H1 (cell line): ENCODE measurements around the gene SVIL. TPM values are rescaled to one million over a fixed set of nuclear protein-coding genes. Genes with fewer than 3 reads are reported as not detected.

Source experiments
- CTCF ChIA-PET: fragments of 300-600 bp; sonication (Branson Sonifier 250); formaldehyde crosslinking; loops from one replicate; lab custom pipeline; 2021; ENCODE audit not compliant: partially characterized antibody; lab: Charles Lee
- POLR2A ChIA-PET: fragments of 300-600 bp; sonication (Branson Sonifier 250); formaldehyde crosslinking; loops from one replicate; lab custom pipeline; 2021; ENCODE audit warnings: inconsistent platforms; ENCODE audit not compliant: partially characterized antibody; lab: Charles Lee
- DNase-seq, 2 experiments: peaks; one replicate each; pipeline versions ENCODE4 v3.0.0 to v3.0.0-alpha.2; 2010 to 2022; ENCODE audit warnings: low spot score in 2 of 2, low read depth in 1 of 2, mixed read lengths in 1 of 2
- FAIRE-seq: peaks from 2 replicates; lab custom pipeline; 2011; peaks lifted over from hg19 to GRCh38; lab: Jason Lieb, UNC
- H2AFZ ChIP-seq: 2 replicates; pipeline ENCODE4 v1.8.1; 2012; ENCODE audit warnings: low read length, inconsistent platforms
- H2AK5ac ChIP-seq: 2 replicates; pipeline ENCODE4 v1.6.1; 2013; ENCODE audit warnings: low read depth, low read length
- H2BK120ac ChIP-seq: replicated peaks from 2 replicates; pipeline ENCODE3; 2013; ENCODE audit warnings: low read depth, low read length, inconsistent platforms
- H2BK12ac ChIP-seq: 2 replicates; pipeline ENCODE4 v1.6.1; 2013; ENCODE audit warnings: low read depth, low read length
- H2BK15ac ChIP-seq: 2 replicates; pipeline ENCODE4 v1.6.1; 2013; ENCODE audit warnings: low read length
- H2BK20ac ChIP-seq: 2 replicates; pipeline ENCODE4 v1.6.1; 2013; ENCODE audit warnings: low read length
- H2BK5ac ChIP-seq: 2 replicates; pipeline ENCODE4 v1.6.1; 2013; ENCODE audit warnings: low read depth, low read length
- H3K14ac ChIP-seq: 2 replicates; pipeline ENCODE4 v1.6.1; 2013; ENCODE audit warnings: inconsistent platforms; ENCODE audit not compliant: insufficient read length
- H3K18ac ChIP-seq: 2 replicates; pipeline ENCODE4 v1.6.1; 2013; ENCODE audit warnings: low read length; ENCODE audit errors: extremely low read depth
- H3K23ac ChIP-seq: 2 replicates; pipeline ENCODE4 v1.6.1; 2013; ENCODE audit warnings: inconsistent platforms; ENCODE audit not compliant: insufficient read length
- H3K23me2 ChIP-seq: 2 replicates; pipeline ENCODE4 v1.6.1; 2013; ENCODE audit warnings: low read depth, low read length
- H3K27ac ChIP-seq: 2 replicates; pipeline ENCODE4 v1.6.1; 2011; ENCODE audit warnings: low read depth, low read length, inconsistent platforms
- H3K27me3 ChIP-seq, 4 experiments: replicated peaks in 1 of 4; 1 replicate in 1 of 4; 2 replicates in 3 of 4; pipeline versions ENCODE4 v1.6.1 to v1.8.1; 2011 to 2013; ENCODE audit warnings: low read length in 3 of 4, mild to moderate bottlenecking in 3 of 4, inconsistent platforms in 2 of 4, mixed read lengths in 2 of 4, moderate library complexity in 1 of 4; ENCODE audit not compliant: control insufficient read depth in 3 of 4, insufficient read depth in 3 of 4; ENCODE audit errors: extremely low read depth in 1 of 4
- H3K36me3 ChIP-seq, 4 experiments: 2 replicates each; pipeline versions ENCODE4 v1.6.1 to v1.8.1; 2011 to 2013; ENCODE audit warnings: mild to moderate bottlenecking in 4 of 4, low read length in 3 of 4, moderate library complexity in 2 of 4, control low read depth in 1 of 4, inconsistent platforms in 1 of 4; ENCODE audit not compliant: insufficient read depth in 4 of 4, control insufficient read depth in 2 of 4
- H3K4ac ChIP-seq: replicated peaks from 2 replicates; pipeline ENCODE3; 2013; ENCODE audit warnings: low read length, low read depth, mixed read lengths, inconsistent platforms; ENCODE audit not compliant: insufficient read length
- H3K4me1 ChIP-seq, 4 experiments: replicated peaks in 1 of 4; 1 replicate in 1 of 4; 2 replicates in 3 of 4; pipeline versions ENCODE4 v1.6.1 to v1.8.1; 2011 to 2013; ENCODE audit warnings: low read length in 3 of 4, inconsistent platforms in 2 of 4, mixed read lengths in 1 of 4; ENCODE audit not compliant: insufficient read depth in 4 of 4, control insufficient read depth in 3 of 4
- H3K4me2 ChIP-seq, 2 experiments: 2 replicates each; pipeline versions ENCODE4 v1.6.1 to v1.8.1; 2011 to 2013; ENCODE audit warnings: low read depth in 2 of 2, low read length in 2 of 2, control low read depth in 1 of 2, inconsistent platforms in 1 of 2, mild to moderate bottlenecking in 1 of 2; ENCODE audit not compliant: insufficient read depth in 1 of 2
- H3K4me3 ChIP-seq, 4 experiments: fragments of 200-600, 300-600 bp in 1 of 4; sonication (generic), shearing (Covaris generic), sonication (Bioruptor Twin) in 1 of 4; 2 replicates each; pipeline versions ENCODE4 v1.5.1 to v1.8.1; 2011 to 2016; ENCODE audit warnings: low read length in 4 of 4, low read depth in 3 of 4, control low read depth in 2 of 4, inconsistent platforms in 2 of 4, mild to moderate bottlenecking in 2 of 4, mixed read lengths in 1 of 4, moderate library complexity in 1 of 4; ENCODE audit not compliant: insufficient read depth in 2 of 4; ENCODE audit errors: extremely low read depth in 1 of 4
- H3K56ac ChIP-seq: replicated peaks from 2 replicates; pipeline ENCODE3; 2013; ENCODE audit warnings: low read depth, mild to moderate bottlenecking, mixed read lengths, low read length, inconsistent platforms; ENCODE audit not compliant: insufficient read length
- H3K79me1 ChIP-seq: 2 replicates; pipeline ENCODE4 v1.6.1; 2013; ENCODE audit warnings: low read depth, low read length, control low read depth
- H3K79me2 ChIP-seq, 2 experiments: 2 replicates each; pipeline versions ENCODE4 v1.6.1 to v1.8.1; 2012 to 2013; ENCODE audit warnings: low read length in 2 of 2, mild to moderate bottlenecking in 2 of 2, inconsistent platforms in 1 of 2; ENCODE audit not compliant: insufficient read depth in 2 of 2, control insufficient read depth in 1 of 2
- H3K9ac ChIP-seq, 4 experiments: replicated peaks in 1 of 4; 1 replicate in 1 of 4; 2 replicates in 3 of 4; pipeline versions ENCODE4 v1.6.1 to v1.8.1; 2011 to 2013; ENCODE audit warnings: low read depth in 3 of 4, low read length in 3 of 4, control low read depth in 2 of 4, mild to moderate bottlenecking in 2 of 4, moderate library complexity in 2 of 4, inconsistent platforms in 1 of 4; ENCODE audit errors: extremely low read depth in 1 of 4
- H3K9me3 ChIP-seq, 2 experiments: 2 replicates each; pipeline versions ENCODE4 v1.6.1 to v1.8.1; 2012 to 2013; ENCODE audit warnings: mild to moderate bottlenecking in 2 of 2, moderate library complexity in 2 of 2, control low read depth in 1 of 2, inconsistent platforms in 1 of 2, low read depth in 1 of 2, low read length in 1 of 2, mixed read lengths in 1 of 2; ENCODE audit not compliant: insufficient read depth in 2 of 2
- H4K20me1 ChIP-seq, 2 experiments: replicated peaks in 1 of 2; 2 replicates each; pipeline versions ENCODE3 to v1.8.1; 2011 to 2013; ENCODE audit warnings: inconsistent platforms in 2 of 2, low read length in 2 of 2, mild to moderate bottlenecking in 1 of 2; ENCODE audit not compliant: insufficient read depth in 2 of 2, control insufficient read depth in 1 of 2
- H4K5ac ChIP-seq: 2 replicates; pipeline ENCODE4 v1.6.1; 2013; ENCODE audit warnings: low read length, low read depth, mixed read lengths, inconsistent platforms; ENCODE audit not compliant: insufficient read length
- H4K8ac ChIP-seq: 2 replicates; pipeline ENCODE4 v1.8.0; 2013; ENCODE audit warnings: mild to moderate bottlenecking, moderate library complexity, low read length, inconsistent platforms; ENCODE audit not compliant: insufficient read depth; ENCODE audit errors: extremely low read depth
- H4K91ac ChIP-seq: replicated peaks from 2 replicates; pipeline ENCODE3; 2013; ENCODE audit warnings: low read length, mixed read lengths, inconsistent platforms; ENCODE audit not compliant: insufficient read length
- BCL11A ChIP-seq, 2 experiments: IDR thresholded peaks; one replicate each; pipeline ENCODE4 v1.6.1; 2011; ENCODE audit warnings: low read depth in 2 of 2, low read length in 2 of 2, mild to moderate bottlenecking in 2 of 2
- CHD1 ChIP-seq: IDR thresholded peaks from 2 replicates; pipeline ENCODE4 v1.6.1; 2012; ENCODE audit warnings: low read depth, low read length, improper control_type of control experiment
- FOSL1 ChIP-seq: IDR thresholded peaks from 2 replicates; pipeline ENCODE4 v1.6.1; 2011; ENCODE audit warnings: mild to moderate bottlenecking, low read depth, low read length, moderate library complexity; ENCODE audit not compliant: insufficient read depth
- GABPA ChIP-seq: IDR thresholded peaks from 2 replicates; pipeline ENCODE4 v1.6.1; 2011; ENCODE audit warnings: mild to moderate bottlenecking, low read length, moderate library complexity, borderline replicate concordance; ENCODE audit not compliant: insufficient read depth
- KDM4A ChIP-seq: IDR thresholded peaks from one replicate; pipeline ENCODE4 v1.7.1; 2012; ENCODE audit warnings: low read depth, mild to moderate bottlenecking, moderate library complexity, low read length, inconsistent platforms; ENCODE audit not compliant: severe bottlenecking
- MAFK ChIP-seq: IDR thresholded peaks from 2 replicates; pipeline ENCODE4 v1.6.1; 2012; ENCODE audit warnings: low read depth, mild to moderate bottlenecking, improper control_type of control experiment, low read length
- POLR2AphosphoS5 ChIP-seq: IDR thresholded peaks from 2 replicates; pipeline ENCODE4 v1.6.1; 2011; ENCODE audit warnings: low read depth, low read length
- SIN3A ChIP-seq, 2 experiments: IDR thresholded peaks in 1 of 2; conservative IDR thresholded peaks in 1 of 2; 2 replicates each; pipeline ENCODE4 v1.6.1; 2011 to 2012; ENCODE audit warnings: low read length in 2 of 2, improper control_type of control experiment in 1 of 2, low read depth in 1 of 2, mild to moderate bottlenecking in 1 of 2
- SIRT6 ChIP-seq: IDR thresholded peaks from one replicate; pipeline ENCODE4 v1.7.1; 2012; ENCODE audit warnings: low read length, inconsistent platforms
- TBP ChIP-seq: IDR thresholded peaks from 2 replicates; pipeline ENCODE4 v1.6.1; 2011; ENCODE audit warnings: low read depth, low read length, improper control_type of control experiment
- ZNF274 ChIP-seq: IDR thresholded peaks from 2 replicates; pipeline ENCODE4 v1.7.0; 2012; ENCODE audit warnings: low read length, borderline replicate concordance; ENCODE audit errors: extremely low read depth
- WGBS, 2 experiments: shearing (Covaris generic) in 1 of 2; methylation state at CpG; one replicate each; pipeline versions ENCODE4 v1.1.6 to v1.1.7; 2013 to 2015; ENCODE audit warnings: low lambda C conversion rate in 2 of 2, mixed read lengths in 2 of 2, inconsistent platforms in 1 of 2, low coverage in 1 of 2, missing lambda C conversion rate in 1 of 2; ENCODE audit not compliant: insufficient replicate concordance in 2 of 2, insufficient coverage in 1 of 2, insufficient read length in 1 of 2; ENCODE audit errors: extremely low coverage in 1 of 2, missing lambda C conversion rate in 1 of 2; 5-methylcytosine and 5-hydroxymethylcytosine counted together
- polyA plus RNA-seq, 7 experiments: library from polyadenylated mRNA; depleted of rRNA in 3 of 7; stranded (reverse) in 5 of 7; unstranded in 2 of 7; fragments of >200 nt in 5 of 7; fragments of 200-250 nt in 2 of 7; gene quantifications; 1 replicate in 5 of 7; 2 replicates in 1 of 7; 4 replicates in 1 of 7; pipeline versions ENCODE4 v1.2.1 to v1.2.3, GENCODE V29; 2011 to 2013; ENCODE audit warnings: missing spikeins in 2 of 7, mixed read lengths in 2 of 7
- total RNA-seq: library from RNA; stranded (reverse); fragmentation: NEBNext Ultra II Directional; extraction: Animal tissue kit (Norgen Biotek cat#: 25700); gene quantifications from 2 replicates; pipeline ENCODE4 v1.2.1, GENCODE V29; 2021
- TF ChIP-seq, protein P1 (sequence below), 3 experiments: IDR thresholded peaks; 1 replicate in 2 of 3; 2 replicates in 1 of 3; pipeline versions ENCODE4 v1.5.1 to v1.6.1; 2011; ENCODE audit warnings: low read length in 3 of 3, mild to moderate bottlenecking in 3 of 3, inconsistent platforms in 2 of 3, low read depth in 1 of 3, moderate library complexity in 1 of 3; ENCODE audit not compliant: insufficient read depth in 1 of 3; ENCODE audit errors: control extremely low read depth in 1 of 3

The SVIL gene
- total and polyA plus RNA-seq, 2 of the 8 experiments (the other 6 are each of a cell fraction or from before 2014, with no cell fraction given), result 4.7 to 15.4 TPM

DNA sequence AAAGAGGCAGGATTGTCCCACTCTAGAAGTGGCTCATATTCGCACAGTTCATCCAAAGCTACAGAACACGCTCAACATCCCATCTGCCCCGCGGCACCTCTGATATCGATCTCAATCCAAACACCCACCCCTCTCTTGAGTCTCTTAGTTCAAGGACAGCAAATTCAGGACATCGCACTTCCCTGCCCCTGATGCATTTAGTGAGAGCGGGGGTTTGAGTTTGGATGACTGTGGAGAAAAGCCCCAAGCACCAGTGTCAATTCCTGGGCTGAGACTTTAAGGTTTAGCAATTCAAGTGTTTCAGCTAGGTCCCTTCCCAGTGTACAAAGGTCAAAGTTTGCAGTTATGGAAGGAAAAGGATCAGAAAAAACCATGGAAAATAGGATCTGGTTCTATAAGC, 179.7 kb downstream of the SVIL start:
- H2AK5ac ChIP-seq, result no peak overlapping the region
- no peak overlapping the region for H3K56ac ChIP-seq
- no peak overlapping the region for H2BK120ac ChIP-seq
- H2BK20ac ChIP-seq, result no peak overlapping the region
- no peak overlapping the region for H2BK12ac ChIP-seq
- H3K36me3 ChIP-seq, result peaks cover 0 to 2% (median 0%) of the 10 kb centered on the region in 4 experiments; a peak in 2 of 8 replicates
- no peak overlapping the region for H3K27ac ChIP-seq
- no peak overlapping the region for H3K9ac ChIP-seq
- no peaks in the 10 kb centered on the region for H4K20me1 ChIP-seq
- ChIA-PET CTCF (interaction anchor here (0.9 to 2.5 kb wide), 5 partner anchors 10 to 41 kb away, joined by 3 to 7 read pairs (median 6); no protein-coding TSS in a partner anchor), POLR2A (no interaction called here)
- H2BK5ac ChIP-seq, result no peak overlapping the region
- no peak overlapping the region for H3K14ac ChIP-seq
- no peak overlapping the region for H3K4me3 ChIP-seq
- DNase-seq, result no peak
- no peaks in the 10 kb centered on the region for H3K4me1 ChIP-seq
- no peaks in the 10 kb centered on the region for H3K27me3 ChIP-seq
- no peak overlapping the region for H4K5ac ChIP-seq
- no peak overlapping the region for H2BK15ac ChIP-seq
- no peak overlapping the region for H3K4ac ChIP-seq
- no peak overlapping the region for H4K91ac ChIP-seq
- no peak overlapping the region for H4K8ac ChIP-seq
- H3K4me2 ChIP-seq, result no peak overlapping the region
- no peaks in the 10 kb centered on the region for H3K79me2 ChIP-seq
- H2AFZ ChIP-seq, result no peak overlapping the region
- no peaks in the 10 kb centered on the region for H3K23me2 ChIP-seq
- WGBS, 2 experiments, result 87% methylated on average over 7 of the region's 7 CpGs; no CpG with 5 or more reads in 1 of the 2 experiments
- no peak overlapping the region for H3K18ac ChIP-seq
- H3K9me3 ChIP-seq, result no peaks in the 10 kb centered on the region
- no peak overlapping the region for H3K23ac ChIP-seq
- no peaks in the 10 kb centered on the region for H3K79me1 ChIP-seq
- FAIRE-seq, result no peak
- TF ChIP-seq BCL11A (IDR thresholded peaks at IDR 0.05; ENCODE audit: low read depth in 2 of 2, low read length in 2 of 2), result no peak
- TF ChIP-seq FOSL1, result no peak
- TF ChIP-seq MAFK, result no peak
- TF ChIP-seq SIN3A (conservative IDR thresholded peaks at IDR 0.05 in 1 of 2, IDR thresholded peaks at IDR 0.05 in 1 of 2; ENCODE audit: low read depth in 1 of 2, low read length in 2 of 2), result no peak
- TF ChIP-seq TBP, result no peak
- TF ChIP-seq, protein P1, sequence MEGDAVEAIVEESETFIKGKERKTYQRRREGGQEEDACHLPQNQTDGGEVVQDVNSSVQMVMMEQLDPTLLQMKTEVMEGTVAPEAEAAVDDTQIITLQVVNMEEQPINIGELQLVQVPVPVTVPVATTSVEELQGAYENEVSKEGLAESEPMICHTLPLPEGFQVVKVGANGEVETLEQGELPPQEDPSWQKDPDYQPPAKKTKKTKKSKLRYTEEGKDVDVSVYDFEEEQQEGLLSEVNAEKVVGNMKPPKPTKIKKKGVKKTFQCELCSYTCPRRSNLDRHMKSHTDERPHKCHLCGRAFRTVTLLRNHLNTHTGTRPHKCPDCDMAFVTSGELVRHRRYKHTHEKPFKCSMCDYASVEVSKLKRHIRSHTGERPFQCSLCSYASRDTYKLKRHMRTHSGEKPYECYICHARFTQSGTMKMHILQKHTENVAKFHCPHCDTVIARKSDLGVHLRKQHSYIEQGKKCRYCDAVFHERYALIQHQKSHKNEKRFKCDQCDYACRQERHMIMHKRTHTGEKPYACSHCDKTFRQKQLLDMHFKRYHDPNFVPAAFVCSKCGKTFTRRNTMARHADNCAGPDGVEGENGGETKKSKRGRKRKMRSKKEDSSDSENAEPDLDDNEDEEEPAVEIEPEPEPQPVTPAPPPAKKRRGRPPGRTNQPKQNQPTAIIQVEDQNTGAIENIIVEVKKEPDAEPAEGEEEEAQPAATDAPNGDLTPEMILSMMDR (IDR thresholded peaks at IDR 0.05; ENCODE audit: control extremely low read depth in 1 of 3, insufficient read depth in 1 of 3, low read depth in 1 of 3, low read length in 3 of 3), result no peak
- no peak for TF ChIP-seq KDM4A
- TF ChIP-seq ZNF274, result no peak
- no peak for TF ChIP-seq CHD1
- no peak for TF ChIP-seq POLR2AphosphoS5
- no peak for TF ChIP-seq SIRT6
- TF ChIP-seq GABPA, result no peak
